Ovary (tissue), 9 donors: ENCODE results near the gene ENTPD8. TPM values are rescaled to one million over a fixed set of nuclear protein-coding genes. Genes with fewer than 3 reads are reported as not detected.

Source experiments
- DNase-seq, 5 donors: peaks; one replicate each; pipeline ENCODE4 v3.0.0-alpha.2; 2019 to 2020
- H3K27ac ChIP-seq, 2 donors: fragments of 200-600 bp; one replicate each; pipeline versions ENCODE4 v1.5.1 to v1.8.0; 2019 to 2022
- H3K27me3 ChIP-seq: fragments of 200-600 bp; one replicate; pipeline ENCODE4 v1.8.0; 2022
- H3K36me3 ChIP-seq: fragments of 200-600 bp; sonication (generic); one replicate; pipeline ENCODE4 v1.5.1; 2019
- H3K4me1 ChIP-seq: one replicate; pipeline ENCODE4 v1.8.1; 2013; ENCODE audit warnings: mild to moderate bottlenecking, moderate library complexity; ENCODE audit not compliant: insufficient read depth
- H3K4me3 ChIP-seq: fragments of 200-600 bp; sonication (generic); one replicate; pipeline ENCODE4 v1.5.1; 2017
- H3K9me3 ChIP-seq, 2 donors: fragments of 200-600 bp in 1 of 2; sonication (generic) in 1 of 2; one replicate each; pipeline versions ENCODE4 v1.5.1 to v1.8.1; 2013 to 2019; ENCODE audit warnings: mild to moderate bottlenecking in 1 of 2, moderate library complexity in 1 of 2
- CTCF ChIP-seq, 3 donors: fragments of 450-650 bp in 2 of 3; fragments of 200-600 bp in 1 of 3; IDR thresholded peaks; one replicate each; pipeline versions ENCODE4 v1.5.1 to v1.8.0; 2016 to 2022; ENCODE audit warnings: antibody characterized with exemption in 3 of 3, mild to moderate bottlenecking in 1 of 3
- EP300 ChIP-seq: sonication (generic); formaldehyde crosslinking; IDR thresholded peaks from one replicate; pipeline ENCODE4 v1.6.1; 2017; ENCODE audit warnings: antibody characterized with exemption
- POLR2A ChIP-seq: fragments of 450-650 bp; IDR thresholded peaks from one replicate; pipeline ENCODE4 v1.6.1; 2017; ENCODE audit warnings: antibody characterized with exemption, mild to moderate bottlenecking, moderate library complexity
- WGBS, 3 donors: extraction: QIAGEN DNeasy Blood & Tissue Kit in 1 of 3; methylation state at CpG; one replicate each; pipeline versions ENCODE4 v1.1.5 to v1.1.7; 2013 to 2017; 5-methylcytosine and 5-hydroxymethylcytosine counted together
- intact Hi-C, 4 donors: fragments of 100-400 bp; cut with DNase I; formaldehyde crosslinking; loops; one replicate each; pipeline versions ENCODE4 v1.11.0 to v1.15.1; 2022 to 2023
- polyA plus RNA-seq, 2 donors: library from polyadenylated mRNA; stranded (reverse); fragments of 200-250 nt in 1 of 2; fragments of 350-450 nt in 1 of 2; fragmentation: Illumina TruSeq in 1 of 2; extraction: RNeasy Lipid Tissue Mini Kit (QIAGEN cat#74804) in 1 of 2; gene quantifications; one replicate each; pipeline ENCODE4 v1.2.3, GENCODE V29; 2013 to 2014
- total RNA-seq, 7 donors: library from RNA; depleted of rRNA in 2 of 7; stranded (reverse); fragments of >200 nt in 2 of 7; fragmentation: NEBNext Ultra II Directional in 3 of 7; extraction: Animal tissue kit (Norgen Biotek cat#: 25700) in 3 of 7; gene quantifications; one replicate each; pipeline versions ENCODE4 v1.1.0 to v1.2.4, GENCODE V29; 2016 to 2023
- donor health status: DM: no; HTN: no; CAD: no; lungs with moderate emphysema.
- donor health status: DM: no; HTN: no; CAD: no.
- donor health status: Bipolar disorder and iron deficiency.
- donor health status: DM: yes; HTN: yes; CAD: no.
- donor health status: DM: no; HTN: no; CAD: no.
- donor health status: DM: yes; HTN: yes; CAD: no.

ENTPD8 gene
- total and polyA plus RNA-seq, 9 donors: 0.10 to 0.57 (median 0.17) TPM; not detected in 3

- Histone ChIP-seq H3K9me3 (no peaks in the 10 kb centered on the region), H3K27me3 (no peaks in the 10 kb centered on the region), H3K4me3 (no peak overlapping the region), H3K36me3 (no peaks in the 10 kb centered on the region), H3K27ac (peak overlapping the region in 1 of 2 donors; percentile 56), H3K4me1 (peaks cover 16% of the 10 kb centered on the region)
- no peak for DNase-seq
- intact Hi-C loops: loop anchor here in 3 of 4 donors (5.0 kb wide), 2 partner anchors 107 to 112 kb away; partner anchors contain the start of gene NRARP (in 1 of the 3)
- TF ChIP-seq EP300 (no peak), CTCF (IDR thresholded peaks at IDR 0.05) (no peak), POLR2A (no peak)
- 88 to 92% (median 91%) methylated on average over 24 of the region's 24 CpGs for WGBS, 3 donors
Measured at GRCh38 chr9:137408651-137409405, 32.3 kb downstream of the ENTPD8 start.

GRCh38 chr9:137407590-137408300 lies 33.4 kb downstream of the ENTPD8 start:
- Histone ChIP-seq H3K27me3 (no peaks in the 10 kb centered on the region), H3K4me3 (peak overlapping the region; percentile 33), H3K27ac (peak overlapping the region; percentile 56 to 66), H3K36me3 (no peaks in the 10 kb centered on the region), H3K4me1 (peaks cover 16% of the 10 kb centered on the region), H3K9me3 (no peaks in the 10 kb centered on the region)
- DNase-seq: peak; percentile 90 to 95 (median 92)
- WGBS, 3 donors: 8 to 27% (median 17%) methylated on average over 15 to 31 of the region's 31 CpGs
- TF ChIP-seq CTCF (IDR thresholded peaks at IDR 0.05) (no peak), EP300 (no peak)
- intact Hi-C loops: loop anchor here in 3 of 4 donors (5.0 kb wide), 2 partner anchors 105 to 110 kb away; partner anchors contain the start of gene NRARP (in 1 of the 3)

- TF ChIP-seq EP300 (no peak), POLR2A (no peak), CTCF (IDR thresholded peaks at IDR 0.05) (peak; percentile 35 to 87 (median 71))
- peak; percentile 58 to 83 (median 74) for DNase-seq
- intact Hi-C loops: loop anchor here in 3 of 4 donors (5.0 kb wide), 2 partner anchors 105 to 110 kb away; partner anchors contain the start of gene NRARP (in 1 of the 3)
- H3K27ac ChIP-seq: peak overlapping the region; percentile 56 to 66
- WGBS, 3 donors: 1% methylated on average over 44 to 63 of the region's 63 CpGs
- no peaks in the 10 kb centered on the region for H3K9me3 ChIP-seq
- peaks cover 14% of the 10 kb centered on the region for H3K4me1 ChIP-seq
- no peaks in the 10 kb centered on the region for H3K27me3 ChIP-seq
- H3K4me3 ChIP-seq: peak overlapping the region; percentile 33
- no peaks in the 10 kb centered on the region for H3K36me3 ChIP-seq
Measured at GRCh38 chr9:137406876-137407589, 34.1 kb downstream of the ENTPD8 start.
